GM19351 (cell line): ENCODE measurements around the gene NFE2L1.

Experiments
- ATAC-seq: cut with Tn5 transposase; IDR thresholded peaks from one replicate; pipeline ENCODE4 v1.9.1; 2021; ENCODE audit warnings: mild to moderate bottlenecking, moderate library complexity; ENCODE audit not compliant: unreplicated experiment

The NFE2L1 gene

DNA sequence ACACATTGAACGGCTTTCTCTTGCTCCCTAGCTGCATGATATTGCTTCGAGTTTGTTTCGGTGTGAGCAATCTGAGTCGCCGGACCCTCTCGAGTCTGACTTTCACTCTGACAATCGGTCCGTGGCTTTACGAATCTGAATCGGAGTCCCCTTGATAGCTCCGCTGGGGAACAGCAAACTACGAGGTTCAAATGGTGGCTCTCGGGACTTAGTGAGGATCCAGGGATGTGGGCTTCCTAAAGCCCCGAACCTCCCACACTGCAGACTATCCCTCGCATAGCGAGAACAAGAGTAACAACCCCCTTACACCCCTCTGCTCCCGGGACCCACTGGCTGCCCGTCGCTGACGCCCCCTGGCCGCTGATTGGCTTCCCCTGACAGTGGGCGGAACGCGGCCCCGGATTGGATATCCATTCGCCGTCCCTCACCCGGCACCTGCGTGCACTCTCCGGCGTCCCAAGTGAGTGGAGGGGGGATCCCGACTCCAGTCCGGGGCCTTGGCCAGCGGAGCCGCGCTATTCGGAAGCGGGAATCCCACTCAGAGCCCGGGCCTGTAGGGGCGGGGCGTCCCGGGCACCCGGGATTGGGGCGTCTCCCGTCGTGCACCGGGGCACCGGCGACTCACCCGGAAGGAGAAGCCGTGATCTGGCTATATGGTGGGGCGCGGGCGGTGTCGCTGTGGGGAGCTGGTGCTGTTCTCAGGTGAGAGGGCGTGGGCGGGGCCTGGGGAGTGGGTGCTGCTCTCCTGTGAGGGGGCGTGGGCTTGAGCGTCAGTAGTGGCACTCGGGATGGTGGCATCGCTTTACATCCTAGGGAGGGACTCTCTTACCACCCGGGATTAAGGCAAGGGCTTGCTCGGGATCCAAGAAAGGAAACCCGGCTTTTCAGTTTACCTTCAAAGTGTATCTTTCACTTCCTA lies 59.2 kb downstream of the NFE2L1 start, which contains the start of gene SNX11:
Gene SNX11, plus strand, starts transcription at position 630 of the 919 bp plus-strand sequence. CDS start 4,278 bp downstream, outside the sequence.
- peak; percentile 74 for ATAC-seq

DNA sequence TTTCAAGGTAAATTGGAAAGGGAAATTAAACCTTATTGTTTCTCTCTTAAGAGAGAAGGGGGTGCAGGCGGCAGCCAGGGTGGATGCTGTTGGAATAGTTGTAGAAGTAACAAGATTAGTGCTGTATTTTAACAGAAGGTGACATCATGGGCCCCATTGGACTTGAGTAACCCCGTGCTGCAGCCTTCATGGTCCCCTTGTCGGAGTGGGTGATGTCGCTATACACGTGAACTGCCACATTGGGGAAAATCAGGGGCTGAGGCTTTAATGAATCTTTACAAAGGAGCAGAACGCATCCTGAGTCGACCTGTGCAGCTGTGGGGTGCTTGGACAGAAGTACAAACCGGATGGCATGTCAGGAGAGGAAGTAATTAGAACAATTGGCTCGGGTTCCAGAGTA lies 62.6 kb downstream of the NFE2L1 start:
- ATAC-seq = no peak
